Measurements from ENCODE around the gene RFX2. TPM values are rescaled to one million over a fixed set of nuclear protein-coding genes. Genes with fewer than 3 reads are reported as not detected.
A peak's percentile ranks its signal among the peaks of the same experiment; 100 is the strongest.

RFX2 gene
- polyA plus RNA-seq, 2 of the 4 experiments (the other 2 are of a cell fraction) = 3.7 to 3.9 TPM

DNA sequence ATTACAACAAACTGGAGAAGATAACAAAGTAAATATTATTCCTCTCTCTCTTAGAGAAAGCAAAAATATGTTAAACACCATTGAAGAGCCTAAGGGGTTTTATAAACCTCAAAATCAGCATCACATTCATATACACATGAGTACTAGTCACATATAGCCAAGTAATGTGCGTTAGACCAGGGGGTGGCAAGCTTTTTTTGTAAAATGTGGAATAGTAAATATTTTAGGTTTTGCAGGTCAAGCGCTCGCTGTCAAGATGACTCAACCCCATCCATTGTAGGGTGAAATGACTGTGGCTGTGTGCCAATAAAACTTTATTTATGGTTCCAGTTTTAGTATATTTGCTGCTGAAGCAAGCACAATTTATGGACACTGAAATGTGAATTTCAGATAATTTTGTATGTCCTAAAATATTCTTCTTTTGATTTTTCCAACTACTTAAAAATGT, 21.7 kb downstream of the RFX2 start:
- Histone ChIP-seq H3K4me2 (peak overlapping the region; percentile 86), H3K4me1 (peaks cover 45% of the 10 kb centered on the region), H3K27ac (peak overlapping the region; percentile 76 to 85), H3K9me3 (no peaks in the 10 kb centered on the region), H3K4me3 (no peak overlapping the region)
- no peak for ATAC-seq
- no peak for DNase-seq (ENCODE audit: low read depth in 1 of 2, low spot score in 1 of 2)
- ChIA-PET CTCF (interaction anchor here (1.3 kb wide), 1 partner anchor 41 kb away, joined by 5 read pairs; no protein-coding TSS in a partner anchor), POLR2A (interaction anchor here (0.6 kb wide), 1 partner anchor 27 kb away, joined by 3 read pairs; no protein-coding TSS in a partner anchor)
- 34% methylated on average over 3 of the region's 3 CpGs for WGBS (ENCODE audit: missing lambda C conversion rate)
- no peak for TF ChIP-seq RCOR1 (IDR thresholded peaks at IDR 0.05; ENCODE audit: low read depth, low read length)
- TF ChIP-seq, protein P1, sequence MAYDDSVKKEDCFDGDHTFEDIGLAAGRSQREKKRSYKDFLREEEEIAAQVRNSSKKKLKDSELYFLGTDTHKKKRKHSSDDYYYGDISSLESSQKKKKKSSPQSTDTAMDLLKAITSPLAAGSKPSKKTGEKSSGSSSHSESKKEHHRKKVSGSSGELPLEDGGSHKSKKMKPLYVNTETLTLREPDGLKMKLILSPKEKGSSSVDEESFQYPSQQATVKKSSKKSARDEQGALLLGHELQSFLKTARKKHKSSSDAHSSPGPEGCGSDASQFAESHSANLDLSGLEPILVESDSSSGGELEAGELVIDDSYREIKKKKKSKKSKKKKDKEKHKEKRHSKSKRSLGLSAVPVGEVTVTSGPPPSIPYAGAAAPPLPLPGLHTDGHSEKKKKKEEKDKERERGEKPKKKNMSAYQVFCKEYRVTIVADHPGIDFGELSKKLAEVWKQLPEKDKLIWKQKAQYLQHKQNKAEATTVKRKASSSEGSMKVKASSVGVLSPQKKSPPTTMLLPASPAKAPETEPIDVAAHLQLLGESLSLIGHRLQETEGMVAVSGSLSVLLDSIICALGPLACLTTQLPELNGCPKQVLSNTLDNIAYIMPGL (CRISPR knock-in tag; IDR thresholded peaks at IDR 0.05; ENCODE audit: borderline replicate concordance) = no peak
- no peak for TF ChIP-seq HDAC2 (IDR thresholded peaks at IDR 0.05)
- no peak for TF ChIP-seq PHF8 (IDR thresholded peaks at IDR 0.05; ENCODE audit: borderline replicate concordance, low read depth)
- no peak for TF ChIP-seq FOXS1 (CRISPR knock-in tag; IDR thresholded peaks at IDR 0.05)
- no peak for TF ChIP-seq CHD2 (IDR thresholded peaks at IDR 0.05; ENCODE audit: low read length, partially characterized antibody)
- no peak for TF ChIP-seq EP300 (IDR thresholded peaks at IDR 0.05)
- TF ChIP-seq EHF (CRISPR knock-in tag; IDR thresholded peaks at IDR 0.05) = no peak
- TF ChIP-seq, protein P2, sequence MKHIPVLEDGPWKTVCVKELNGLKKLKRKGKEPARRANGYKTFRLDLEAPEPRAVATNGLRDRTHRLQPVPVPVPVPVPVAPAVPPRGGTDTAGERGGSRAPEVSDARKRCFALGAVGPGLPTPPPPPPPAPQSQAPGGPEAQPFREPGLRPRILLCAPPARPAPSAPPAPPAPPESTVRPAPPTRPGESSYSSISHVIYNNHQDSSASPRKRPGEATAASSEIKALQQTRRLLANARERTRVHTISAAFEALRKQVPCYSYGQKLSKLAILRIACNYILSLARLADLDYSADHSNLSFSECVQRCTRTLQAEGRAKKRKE (CRISPR knock-in tag; IDR thresholded peaks at IDR 0.05; ENCODE audit: low read depth) = no peak
- TF ChIP-seq GATA3 (IDR thresholded peaks at IDR 0.05; ENCODE audit: borderline replicate concordance) = no peak
- TF ChIP-seq BHLHE40 (IDR thresholded peaks at IDR 0.05; ENCODE audit: low read depth, low read length) = no peak
- TF ChIP-seq ZSCAN20 (CRISPR knock-in tag; IDR thresholded peaks at IDR 0.05) = no peak
- FAIRE-seq = no peak

DNA sequence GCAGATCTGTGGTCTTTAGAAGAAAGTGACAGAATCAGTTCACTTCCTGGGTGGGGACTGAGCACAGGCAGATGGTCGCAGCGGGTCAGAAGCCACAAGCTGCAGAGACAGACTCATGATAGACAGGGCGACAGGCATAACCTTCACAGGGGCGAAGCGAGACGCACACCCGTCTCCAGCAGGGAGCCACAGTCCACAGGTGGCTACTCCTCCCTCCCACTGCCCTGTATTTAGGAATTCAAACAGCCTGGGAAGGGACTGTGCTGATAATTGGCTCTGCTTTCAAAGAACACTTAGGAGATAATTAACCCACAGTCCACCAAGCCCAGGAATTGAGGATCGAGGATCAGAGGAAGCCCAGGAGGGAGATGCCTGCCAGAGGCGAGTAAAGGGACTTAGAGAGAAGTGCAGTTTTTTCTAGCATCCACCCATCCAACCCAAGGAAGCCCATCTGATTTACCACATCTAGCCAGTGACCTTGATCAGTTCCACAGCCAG, 23.2 kb downstream of the RFX2 start:
- Histone ChIP-seq H3K4me1 (peaks cover 36% of the 10 kb centered on the region), H3K4me3 (peak overlapping the region; percentile 34; the same call in 2 of the 3 replicates), H3K4me2 (peak overlapping the region; percentile 86), H3K9me3 (no peaks in the 10 kb centered on the region), H3K27ac (peak overlapping the region; percentile 76 to 85)
- POLR2A ChIA-PET = no interaction called here
- TF ChIP-seq, protein P3, sequence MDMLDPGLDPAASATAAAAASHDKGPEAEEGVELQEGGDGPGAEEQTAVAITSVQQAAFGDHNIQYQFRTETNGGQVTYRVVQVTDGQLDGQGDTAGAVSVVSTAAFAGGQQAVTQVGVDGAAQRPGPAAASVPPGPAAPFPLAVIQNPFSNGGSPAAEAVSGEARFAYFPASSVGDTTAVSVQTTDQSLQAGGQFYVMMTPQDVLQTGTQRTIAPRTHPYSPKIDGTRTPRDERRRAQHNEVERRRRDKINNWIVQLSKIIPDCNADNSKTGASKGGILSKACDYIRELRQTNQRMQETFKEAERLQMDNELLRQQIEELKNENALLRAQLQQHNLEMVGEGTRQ (IDR thresholded peaks at IDR 0.05) = no peak
- no peak for TF ChIP-seq MAZ (IDR thresholded peaks at IDR 0.05; ENCODE audit: borderline replicate concordance, low read depth, low read length)
- no peak for TF ChIP-seq ZNF302 (CRISPR knock-in tag; IDR thresholded peaks at IDR 0.05)
- TF ChIP-seq, protein P4, sequence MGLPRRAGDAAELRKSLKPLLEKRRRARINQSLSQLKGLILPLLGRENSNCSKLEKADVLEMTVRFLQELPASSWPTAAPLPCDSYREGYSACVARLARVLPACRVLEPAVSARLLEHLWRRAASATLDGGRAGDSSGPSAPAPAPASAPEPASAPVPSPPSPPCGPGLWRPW (IDR thresholded peaks at IDR 0.05) = no peak
- TF ChIP-seq, protein P1 (CRISPR knock-in tag; IDR thresholded peaks at IDR 0.05; ENCODE audit: borderline replicate concordance) = no peak
- no peak for TF ChIP-seq ZSCAN20 (CRISPR knock-in tag; IDR thresholded peaks at IDR 0.05)
- no peak for TF ChIP-seq RAD21 (conservative IDR thresholded peaks at IDR 0.05 in 1 of 2, IDR thresholded peaks at IDR 0.05 in 1 of 2)
- TF ChIP-seq JUN (IDR thresholded peaks at IDR 0.05) = no peak
- TF ChIP-seq KDM5A (IDR thresholded peaks at IDR 0.05) = no peak
- TF ChIP-seq, protein P5, sequence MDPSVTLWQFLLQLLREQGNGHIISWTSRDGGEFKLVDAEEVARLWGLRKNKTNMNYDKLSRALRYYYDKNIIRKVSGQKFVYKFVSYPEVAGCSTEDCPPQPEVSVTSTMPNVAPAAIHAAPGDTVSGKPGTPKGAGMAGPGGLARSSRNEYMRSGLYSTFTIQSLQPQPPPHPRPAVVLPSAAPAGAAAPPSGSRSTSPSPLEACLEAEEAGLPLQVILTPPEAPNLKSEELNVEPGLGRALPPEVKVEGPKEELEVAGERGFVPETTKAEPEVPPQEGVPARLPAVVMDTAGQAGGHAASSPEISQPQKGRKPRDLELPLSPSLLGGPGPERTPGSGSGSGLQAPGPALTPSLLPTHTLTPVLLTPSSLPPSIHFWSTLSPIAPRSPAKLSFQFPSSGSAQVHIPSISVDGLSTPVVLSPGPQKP (IDR thresholded peaks at IDR 0.05; ENCODE audit: low read depth, low read length) = no peak
- no peak for TF ChIP-seq HEYL (CRISPR knock-in tag; IDR thresholded peaks at IDR 0.05)
- 28% methylated on average over 6 of the region's 9 CpGs for WGBS (ENCODE audit: missing lambda C conversion rate)
- peak; percentile 50 to 65; a peak in 4 of 6 replicates for ATAC-seq
- CTCF ChIA-PET = interaction anchor here (1.3 kb wide), 2 partner anchors 38 to 39 kb away, joined by 4 to 5 read pairs; no protein-coding TSS in a partner anchor
- no peak for FAIRE-seq
- DNase-seq (ENCODE audit: low read depth in 1 of 2, low spot score in 1 of 2) = no peak
